Cerebellar nuclear complex (tissue), 1 donor: ENCODE measurements around the gene ACTN4.

Source experiments
- DNase-seq, 2 experiments: peaks; one replicate each; lab custom pipeline; 2025; lab: John Stamatoyannopoulos, UW

ACTN4 gene

DNA sequence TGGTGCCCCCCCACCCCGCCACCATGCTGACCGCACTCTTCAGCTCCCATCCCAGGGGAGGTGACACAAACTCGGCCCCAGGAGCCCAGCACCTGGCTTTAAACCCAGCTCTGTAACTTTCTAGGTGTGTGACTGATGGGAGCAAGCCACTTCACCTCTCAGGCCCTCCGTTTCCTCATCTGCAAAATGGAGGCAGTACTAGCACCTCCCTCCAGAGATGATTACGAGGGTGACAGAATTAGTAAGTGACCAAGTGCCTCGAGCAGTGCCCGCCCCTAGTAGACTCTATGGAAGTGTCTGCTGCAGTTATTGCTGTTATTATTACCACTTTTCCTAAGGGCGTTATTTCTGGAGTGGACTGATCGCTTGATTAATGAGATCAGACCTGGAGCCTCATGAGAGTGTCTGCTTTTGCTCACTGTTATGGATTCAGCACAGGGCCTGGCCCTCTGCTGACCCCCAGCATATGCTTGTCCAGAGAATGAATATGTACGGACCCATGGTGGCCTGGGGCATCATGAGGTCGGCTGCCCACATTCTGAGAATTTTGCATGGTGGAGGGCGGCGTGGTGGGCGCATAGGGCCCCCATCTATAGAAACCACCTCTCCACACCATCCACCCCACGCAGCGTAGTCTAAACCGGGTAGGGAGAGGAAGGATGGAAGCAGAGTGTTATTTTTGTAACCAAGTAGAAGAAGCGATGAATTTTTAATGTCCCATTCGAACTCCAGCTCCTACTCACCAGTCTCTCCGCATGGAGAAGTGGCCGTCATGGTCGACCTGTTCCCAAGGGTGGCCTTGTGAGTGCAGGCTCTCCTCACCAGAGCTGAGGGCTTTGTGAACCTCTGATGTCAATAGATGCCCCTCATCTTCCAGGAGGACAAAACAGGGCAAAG is 48.6 kb downstream of the ACTN4 start:
- DNase-seq = no peak

DNA sequence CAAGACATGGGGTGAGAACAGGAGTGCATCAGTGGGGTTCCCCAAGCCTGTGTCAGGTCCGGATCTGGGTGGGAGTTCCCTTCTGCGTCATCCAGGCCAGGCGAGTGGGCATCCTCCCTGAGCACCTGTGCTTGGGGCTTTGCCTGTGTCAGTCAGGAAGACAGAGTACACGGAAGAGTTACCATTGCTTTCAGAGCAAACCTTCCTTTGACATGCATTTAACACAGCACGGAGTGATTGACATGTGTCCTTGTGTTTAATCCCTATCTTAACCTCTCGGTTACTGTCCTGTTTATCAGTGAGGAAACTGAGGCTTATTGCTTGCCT is 49.2 kb downstream of the ACTN4 start:
- DNase-seq = no peak

DNA sequence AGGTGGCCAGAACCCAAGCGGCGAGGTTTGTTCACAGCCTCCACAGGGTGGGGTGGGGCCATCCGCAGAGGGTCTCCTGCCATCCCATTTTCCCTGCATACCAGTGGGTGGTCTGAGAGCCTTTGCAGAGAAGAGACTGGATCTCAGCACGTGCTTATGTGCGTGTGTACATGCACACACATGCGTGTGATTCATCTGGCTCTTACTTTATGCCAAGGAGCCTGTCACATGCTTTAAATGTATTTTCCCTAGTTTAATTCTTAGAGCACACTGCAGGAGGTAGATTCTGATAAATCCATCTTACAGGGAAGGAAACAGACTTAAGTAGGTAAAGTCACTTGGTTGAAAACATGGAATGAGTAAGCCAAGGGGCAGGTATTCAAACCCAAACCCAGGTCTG is 49.7 kb downstream of the ACTN4 start:
- no peak for DNase-seq

DNA sequence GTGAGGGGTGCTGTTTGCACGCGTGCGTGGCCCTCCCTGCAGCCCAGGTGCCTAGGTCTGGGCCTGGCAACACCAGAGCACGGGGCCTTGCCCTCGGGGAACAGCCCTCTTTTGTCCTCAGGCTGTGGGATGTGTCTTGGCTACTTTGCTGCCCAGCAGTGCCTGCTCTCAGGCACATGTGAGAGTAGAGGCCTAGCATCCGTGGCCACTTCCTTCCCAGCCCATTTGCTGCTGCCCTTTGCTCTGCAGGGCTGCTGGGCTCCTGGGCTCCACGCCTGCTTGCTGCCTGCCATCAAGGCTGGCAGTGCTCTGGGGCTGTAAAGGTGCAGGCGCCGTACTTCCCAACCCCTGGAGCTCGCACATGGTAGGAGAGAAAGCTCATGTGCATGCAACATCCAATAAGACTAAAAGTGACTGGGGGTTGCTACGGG is 50.2 kb downstream of the ACTN4 start:
- DNase-seq = no peak

DNA sequence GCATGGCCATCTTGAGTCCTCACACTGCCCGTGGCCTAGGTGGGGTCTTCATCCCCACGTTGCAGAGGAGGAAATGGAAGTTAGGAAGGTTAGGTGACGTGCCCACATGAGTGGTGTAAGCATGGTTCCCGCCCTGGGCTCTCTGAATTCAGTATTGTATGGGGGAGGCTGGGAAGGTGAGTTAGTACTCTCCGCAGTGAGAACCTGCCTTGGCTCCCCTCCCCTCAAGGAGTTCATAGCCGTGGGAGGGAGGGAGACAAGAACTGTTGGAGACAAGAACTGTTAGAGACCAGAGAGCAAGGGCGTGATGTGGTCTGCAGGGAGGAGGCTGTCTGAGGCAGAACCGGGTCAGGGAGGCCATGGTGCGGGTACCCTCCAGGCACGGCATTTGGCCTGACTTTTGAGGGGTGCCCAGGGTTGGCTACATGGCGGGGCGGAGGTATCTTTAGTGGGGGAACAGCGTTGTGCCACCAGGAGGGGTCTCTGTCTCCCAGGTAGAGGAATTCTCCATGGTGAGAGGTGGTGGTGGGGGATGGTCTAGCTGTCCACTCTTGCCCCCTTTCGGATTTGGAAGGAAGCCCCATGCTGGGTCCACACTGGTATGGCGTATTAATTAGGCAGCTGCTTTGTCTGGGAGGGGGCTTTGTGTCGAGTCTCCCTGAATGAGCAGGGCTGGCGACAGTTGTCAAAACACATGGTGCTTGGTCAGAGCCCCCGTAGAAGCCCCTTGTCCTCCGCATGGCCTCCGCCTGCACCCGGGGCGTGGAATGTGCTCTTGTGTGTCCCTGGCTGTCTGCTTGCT is 51.0 kb downstream of the ACTN4 start:
- no peak for DNase-seq

DNA sequence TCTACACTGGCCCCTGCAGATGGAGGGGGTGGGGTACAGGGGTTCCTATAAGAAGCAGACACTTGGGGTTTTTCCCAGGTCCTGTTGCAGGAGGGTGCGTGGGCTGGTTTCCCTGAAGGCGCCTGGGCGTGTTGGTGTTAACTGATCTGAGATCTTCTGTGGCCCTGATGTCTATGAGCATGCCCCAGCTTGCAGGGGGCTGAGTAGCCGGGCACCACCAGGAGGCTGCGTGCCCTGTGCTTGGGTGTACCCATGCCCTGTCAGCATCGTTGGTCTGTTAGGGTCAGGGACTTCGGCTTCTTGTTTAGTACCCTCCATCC is 51.5 kb downstream of the ACTN4 start:
- no peak for DNase-seq

DNA sequence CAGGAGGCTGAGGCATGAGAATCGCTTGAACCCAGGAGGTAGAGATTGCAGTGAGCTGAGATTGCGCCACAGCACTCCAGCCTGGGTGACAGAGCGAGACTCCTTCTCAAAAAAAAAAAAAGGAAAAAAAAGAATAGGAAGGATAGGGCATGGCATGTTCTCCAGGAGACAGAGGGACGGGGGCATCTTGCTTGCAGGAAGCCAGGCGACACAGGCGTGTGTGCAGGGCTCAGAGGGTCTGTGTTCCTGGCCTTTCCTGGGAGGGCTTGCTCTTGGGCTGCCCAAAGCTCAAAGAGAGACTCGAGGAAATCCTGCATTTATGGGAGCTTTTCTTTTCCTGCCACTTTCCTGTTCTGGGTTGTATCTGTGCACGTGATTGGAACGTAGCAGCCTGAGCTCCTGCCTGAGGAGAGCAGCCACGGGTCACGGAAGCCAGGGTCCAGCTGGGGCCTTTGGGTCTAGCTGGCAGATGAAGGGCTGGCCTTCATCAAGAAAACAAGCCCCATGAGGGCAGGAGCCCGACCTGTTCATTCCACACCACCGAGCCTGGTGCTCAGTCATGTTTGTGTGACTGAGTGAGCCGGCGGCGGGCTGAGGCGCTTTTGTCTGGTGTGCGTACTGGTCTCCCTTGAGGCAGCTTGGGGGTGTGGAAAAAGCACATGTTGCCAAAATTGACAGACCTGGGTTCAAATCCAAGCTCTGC is 52.3 kb downstream of the ACTN4 start:
- DNase-seq = no peak

DNA sequence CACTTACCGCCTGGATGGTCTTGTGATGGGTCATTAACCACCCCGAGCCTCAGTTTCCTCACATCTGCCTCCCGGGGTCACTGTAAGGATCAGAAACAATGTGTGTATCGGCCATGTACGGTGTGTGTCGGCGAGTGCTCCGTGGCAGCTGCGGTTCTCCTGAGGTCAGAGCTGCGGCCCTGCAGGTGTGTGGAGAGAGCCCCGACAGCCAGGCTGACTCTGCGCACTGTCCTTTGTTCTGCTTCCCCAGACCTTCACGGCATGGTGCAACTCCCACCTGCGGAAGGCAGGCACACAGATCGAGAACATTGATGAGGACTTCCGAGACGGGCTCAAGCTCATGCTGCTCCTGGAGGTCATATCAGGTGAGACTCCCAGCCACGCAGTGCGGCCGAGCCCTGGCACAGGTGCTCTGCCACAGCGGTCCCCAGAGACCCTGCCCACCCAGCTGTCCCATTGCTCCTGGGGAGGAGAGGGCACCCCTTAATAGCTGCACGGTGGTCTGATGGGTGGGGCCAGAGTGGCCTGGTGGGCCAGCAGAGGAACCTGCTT is 53.0 kb downstream of the ACTN4 start:
- DNase-seq = no peak

DNA sequence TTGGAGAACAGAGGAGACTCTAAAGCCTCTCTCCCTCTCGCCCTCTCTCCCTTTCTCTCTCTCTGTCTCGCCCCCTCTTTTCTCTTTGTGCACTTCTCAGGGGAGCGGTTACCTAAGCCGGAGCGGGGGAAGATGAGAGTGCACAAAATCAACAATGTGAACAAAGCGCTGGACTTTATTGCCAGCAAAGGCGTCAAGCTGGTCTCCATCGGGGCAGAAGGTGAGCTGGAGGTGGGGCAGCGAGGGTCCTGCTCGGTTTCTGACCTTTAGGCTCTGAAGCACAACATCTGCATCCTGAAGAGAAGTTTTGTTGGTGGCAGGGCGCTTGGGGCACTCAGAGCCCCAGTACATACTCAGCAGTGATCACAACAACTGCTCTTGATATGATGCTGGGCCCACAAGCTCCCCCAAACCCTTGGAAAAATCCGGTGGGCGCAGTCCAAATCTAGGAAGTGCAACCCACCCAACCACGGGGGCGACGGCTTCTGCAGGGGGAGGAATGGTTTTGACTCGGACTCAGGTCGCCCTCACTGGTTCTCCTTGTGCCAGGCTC is 53.5 kb downstream of the ACTN4 start:
- DNase-seq = no peak

DNA sequence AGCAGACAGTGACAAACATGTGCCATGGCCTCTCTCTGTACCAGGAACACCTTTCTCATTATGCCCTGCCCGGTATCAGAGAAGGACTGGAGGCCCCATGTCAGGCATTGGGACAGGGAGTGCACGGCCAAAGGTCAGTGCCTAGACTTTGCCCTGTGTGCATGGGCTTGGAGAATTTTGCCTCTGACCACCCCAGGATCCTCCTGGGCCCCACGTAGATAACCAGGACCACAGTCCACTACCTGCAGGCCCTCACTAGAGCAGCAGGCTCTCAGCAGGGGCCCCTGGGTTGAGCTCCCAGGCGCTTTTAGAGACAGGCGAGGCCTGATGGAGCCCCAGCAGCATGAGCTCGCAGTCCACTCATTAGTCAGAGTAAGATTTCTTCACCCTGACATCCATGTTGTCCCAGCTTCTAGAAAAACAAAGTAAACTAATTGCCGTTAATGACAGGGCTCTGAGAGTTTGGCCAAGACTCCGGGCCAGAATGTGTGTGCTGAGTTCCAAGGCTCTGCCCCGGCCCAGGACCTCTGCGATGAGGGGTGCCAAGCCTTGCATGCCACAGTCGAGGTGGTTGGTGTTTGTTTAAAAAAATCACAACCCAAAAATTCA is 54.1 kb downstream of the ACTN4 start:
- DNase-seq = no peak

DNA sequence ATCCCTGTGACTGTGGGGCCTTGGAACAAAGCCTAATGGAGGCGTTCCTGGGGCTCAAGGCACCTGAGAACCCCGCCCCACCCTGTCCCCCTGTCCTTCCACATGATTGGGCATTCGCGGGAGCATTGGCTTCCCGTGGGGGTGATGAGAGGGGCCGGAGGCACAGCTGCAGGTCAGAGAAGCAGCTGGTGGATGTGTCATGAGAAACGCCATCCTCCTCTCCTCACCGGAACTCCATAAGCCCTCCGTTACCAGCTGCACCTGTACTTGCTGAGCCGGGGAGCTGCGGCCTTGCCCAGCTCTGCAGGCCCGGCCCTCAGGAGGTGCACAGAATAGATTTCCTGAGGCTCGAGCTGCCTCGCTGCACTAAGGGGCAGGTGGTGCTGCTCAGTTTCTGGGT is 54.8 kb downstream of the ACTN4 start:
- no peak for DNase-seq

DNA sequence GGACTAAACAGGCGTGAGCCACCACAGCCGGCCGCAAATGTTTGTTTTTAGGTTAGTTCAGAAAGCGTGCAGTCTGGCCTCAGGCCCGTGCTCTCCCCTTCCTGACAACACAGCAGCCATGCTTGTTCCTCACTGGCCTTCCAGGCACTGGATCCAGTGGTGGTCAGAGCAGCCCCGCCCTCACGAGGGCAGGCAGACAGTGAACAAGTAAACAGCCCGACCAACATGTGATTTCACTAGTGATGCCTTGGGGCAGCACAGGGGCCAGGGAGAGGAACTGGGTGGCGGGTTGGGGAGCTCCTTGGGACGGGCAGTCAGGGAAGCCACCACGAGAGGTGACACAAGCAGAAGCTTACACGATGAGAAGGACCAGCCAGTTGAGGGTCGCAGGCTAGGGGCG is 56.1 kb downstream of the ACTN4 start:
- no peak for DNase-seq

DNA sequence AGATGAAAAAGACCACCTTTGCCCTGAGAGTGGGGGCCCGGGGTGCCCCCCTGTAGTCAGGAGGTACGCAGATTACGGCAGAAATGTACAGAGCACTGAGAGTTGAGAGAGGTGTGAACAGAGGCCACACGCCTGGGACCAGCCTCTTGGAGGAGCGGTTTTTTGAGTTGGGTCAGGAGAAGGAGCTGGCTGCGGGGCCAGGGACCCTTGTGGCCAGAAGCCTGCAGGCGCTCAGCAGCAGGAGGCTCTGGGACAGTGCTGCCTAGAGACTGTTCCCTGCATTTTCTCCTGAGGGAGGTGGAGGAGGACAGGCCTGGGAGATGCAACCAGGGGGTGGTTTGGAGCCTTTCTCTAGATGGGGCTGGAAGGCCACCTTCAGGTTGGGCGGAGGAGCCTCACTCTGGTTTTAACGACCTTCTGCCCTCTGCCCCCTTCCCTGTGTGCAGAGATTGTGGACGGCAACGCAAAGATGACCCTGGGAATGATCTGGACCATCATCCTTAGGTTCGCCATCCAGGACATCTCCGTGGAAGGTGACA is 57.1 kb downstream of the ACTN4 start:
- DNase-seq = no peak

DNA sequence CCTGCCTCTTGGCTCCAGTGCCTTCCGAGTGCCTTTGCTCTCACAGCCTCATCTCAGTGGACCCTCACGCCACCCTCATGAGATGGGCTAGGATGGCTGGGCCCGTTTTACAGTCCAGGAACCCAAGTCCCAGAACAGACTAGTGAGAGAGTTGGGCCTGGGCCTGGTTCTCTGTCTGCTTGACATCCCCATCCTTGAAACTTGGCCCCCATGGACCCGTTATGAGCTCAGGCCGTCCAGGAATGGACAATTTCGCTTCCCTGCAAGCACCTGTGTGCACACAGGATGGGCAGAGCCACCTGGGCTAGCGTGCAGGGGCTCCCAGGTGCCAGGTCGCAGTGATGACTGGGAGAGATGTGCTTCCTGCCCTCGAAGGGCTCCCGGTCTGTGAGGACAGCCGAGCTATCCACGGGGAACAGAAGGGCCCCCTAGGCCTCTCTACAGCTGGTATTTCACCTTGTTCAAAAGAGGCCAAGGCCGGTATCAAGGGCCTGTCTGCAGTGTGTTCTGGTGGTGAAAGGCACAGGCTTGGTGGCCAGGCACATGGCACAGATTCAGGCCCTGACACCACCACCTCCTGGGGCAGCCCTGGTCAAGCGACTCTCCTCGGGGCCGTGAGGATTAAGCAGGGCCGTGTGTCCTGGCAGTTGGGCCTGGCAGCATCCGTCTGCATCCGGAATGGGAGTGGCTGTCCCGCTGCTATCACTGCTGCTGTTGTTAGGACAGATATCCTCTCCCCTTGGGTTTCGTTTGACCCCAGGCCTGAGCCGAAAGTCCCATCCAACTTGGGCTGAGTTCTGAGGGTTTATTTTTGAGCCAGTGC is 58.0 kb downstream of the ACTN4 start:
- DNase-seq = no peak

DNA sequence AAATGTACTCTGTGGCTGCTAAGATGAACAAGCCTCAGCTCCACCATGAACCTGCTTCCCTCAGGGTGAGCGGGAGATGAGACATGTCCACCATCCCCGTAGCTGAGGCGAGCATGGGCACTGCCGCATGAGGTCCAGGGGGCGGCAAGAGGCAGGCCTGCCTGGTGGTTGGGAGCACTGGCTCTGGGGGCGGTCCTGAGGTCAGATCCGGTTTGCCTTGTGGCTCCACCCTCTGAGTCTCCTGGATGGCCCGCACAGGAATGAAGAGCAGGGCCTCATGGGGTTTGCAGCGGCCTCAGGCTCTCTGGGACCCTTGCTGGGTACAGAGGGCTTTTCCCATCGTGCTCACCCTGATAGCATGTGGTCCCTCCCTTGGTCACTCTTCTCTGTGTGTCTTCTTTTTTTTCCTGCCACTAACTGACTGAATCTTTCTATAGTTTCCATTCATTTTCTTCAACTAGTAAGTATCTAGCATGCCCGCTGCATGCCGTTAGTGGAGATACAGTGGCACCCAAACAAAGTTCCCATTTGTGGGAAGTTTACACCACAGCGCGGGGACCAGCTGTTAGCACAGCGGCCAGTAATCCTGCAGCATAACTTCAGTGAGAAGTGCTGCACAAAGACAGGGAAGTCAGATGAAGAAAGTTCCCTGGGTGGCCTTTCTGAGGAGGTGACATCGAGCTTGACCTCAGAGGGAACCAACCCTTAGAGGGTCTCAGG is 59.5 kb downstream of the ACTN4 start:
- no peak for DNase-seq

DNA sequence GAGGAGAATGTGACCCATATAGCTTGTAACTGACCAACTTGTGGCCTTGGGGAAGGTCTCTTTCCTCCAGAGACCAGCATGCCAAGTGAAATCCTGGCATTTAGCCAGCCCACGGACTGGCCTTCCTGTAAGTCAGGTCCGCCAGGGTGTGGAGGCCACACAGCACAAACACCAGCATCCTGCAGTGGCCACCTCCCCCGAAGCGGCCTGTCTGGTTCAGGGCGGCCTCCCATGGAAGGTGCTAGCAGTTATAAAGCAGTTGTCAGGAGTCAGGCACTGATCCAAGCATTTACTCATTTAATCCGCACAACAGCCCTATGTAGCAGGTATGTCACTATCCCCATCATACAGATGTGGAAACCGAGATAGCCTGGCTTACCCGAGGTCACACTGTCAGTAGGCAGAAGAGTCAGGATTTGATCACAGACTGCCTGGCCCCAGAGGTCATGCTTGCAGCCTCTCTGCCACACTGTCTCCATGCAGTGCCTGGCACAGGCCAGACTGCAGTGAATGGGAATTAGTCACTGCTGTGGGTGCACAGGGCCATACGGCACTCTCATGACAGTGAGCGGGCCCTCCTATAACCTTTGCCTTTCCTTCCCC is 60.2 kb downstream of the ACTN4 start:
- DNase-seq = no peak

DNA sequence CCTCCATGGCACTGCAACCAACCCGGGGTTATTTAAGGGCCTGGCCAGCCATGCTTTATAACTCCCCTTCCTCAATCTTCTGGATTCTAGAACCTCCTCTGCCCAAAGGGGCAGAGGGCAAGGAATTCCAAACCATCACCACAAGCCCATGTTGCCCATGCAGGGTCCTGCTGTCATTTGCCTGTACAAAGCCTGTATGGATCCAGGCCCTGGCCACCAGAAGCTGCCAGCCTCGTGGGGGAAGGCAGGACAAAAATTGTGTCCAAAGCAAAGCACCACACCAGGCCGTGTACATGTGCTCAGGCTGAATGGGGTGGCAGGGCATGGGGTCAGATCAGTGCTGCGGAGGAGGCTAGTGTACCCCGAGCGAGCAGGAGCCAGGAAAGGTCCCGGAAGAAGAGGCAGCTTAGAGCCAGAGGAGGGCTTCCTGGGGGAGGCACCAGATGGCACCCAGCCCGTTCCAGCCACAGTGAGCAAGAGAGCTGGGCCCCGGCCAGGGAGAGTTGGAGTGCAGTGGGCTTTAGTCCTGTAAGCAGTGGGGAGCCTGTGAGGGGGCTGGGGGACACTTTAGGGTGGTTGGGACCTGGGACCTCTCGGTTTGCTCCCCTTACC is 61.1 kb downstream of the ACTN4 start:
- DNase-seq = no peak

DNA sequence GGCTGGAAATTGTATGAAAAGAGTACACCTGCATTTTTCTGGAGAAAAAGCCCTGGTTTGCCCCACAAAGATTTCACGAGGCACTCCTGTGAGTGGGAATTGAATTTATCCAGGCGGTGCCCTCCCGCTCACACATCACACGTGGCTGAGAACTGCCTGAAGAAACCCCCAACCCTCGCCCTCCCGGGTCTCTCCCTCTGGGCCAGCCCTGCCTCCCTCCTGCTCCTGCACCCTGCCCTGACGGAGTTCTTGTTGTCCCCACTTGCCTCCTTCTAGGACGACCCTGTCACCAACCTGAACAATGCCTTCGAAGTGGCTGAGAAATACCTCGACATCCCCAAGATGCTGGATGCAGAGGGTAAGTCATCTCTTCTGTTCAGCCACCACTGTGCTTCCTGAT is 61.7 kb downstream of the ACTN4 start:
- no peak for DNase-seq
